H9 (cell line): ENCODE data around the gene FOXP2. TPM values are rescaled to one million over a fixed set of nuclear protein-coding genes. Genes with fewer than 3 reads are reported as not detected.

Experiments used
- DNase-seq: peaks from one replicate; pipeline ENCODE4 v3.0.0-alpha.2; 2017
- H2AFZ ChIP-seq: one replicate; pipeline ENCODE4 v1.6.1; 2013; ENCODE audit warnings: mild to moderate bottlenecking, low read length, control low read depth, moderate library complexity
- H2AK5ac ChIP-seq: 2 replicates; pipeline ENCODE4 v1.6.1; 2013; ENCODE audit warnings: low read length, control low read depth, mixed read lengths; ENCODE audit not compliant: insufficient read length
- H2BK120ac ChIP-seq: one replicate; pipeline ENCODE4 v1.6.1; 2013; ENCODE audit warnings: low read depth, mild to moderate bottlenecking, low read length, control low read depth, inconsistent platforms; ENCODE audit not compliant: poor library complexity, severe bottlenecking
- H2BK12ac ChIP-seq: 2 replicates; pipeline ENCODE4 v1.6.1; 2013; ENCODE audit warnings: low read length, control low read depth, mixed read lengths, low read depth; ENCODE audit not compliant: insufficient read length
- H2BK15ac ChIP-seq: 2 replicates; pipeline ENCODE4 v1.6.1; 2013; ENCODE audit warnings: low read depth, low read length, control low read depth
- H2BK20ac ChIP-seq: one replicate; pipeline ENCODE4 v1.6.1; 2013; ENCODE audit warnings: low read depth, mild to moderate bottlenecking, low read length, control low read depth, inconsistent platforms; ENCODE audit not compliant: poor library complexity, severe bottlenecking
- H2BK5ac ChIP-seq: 2 replicates; pipeline ENCODE4 v1.6.1; 2013; ENCODE audit warnings: low read length, control low read depth, mixed read lengths; ENCODE audit not compliant: insufficient read length
- H3K14ac ChIP-seq: 2 replicates; pipeline ENCODE4 v1.6.1; 2013; ENCODE audit warnings: low read length, control low read depth; ENCODE audit not compliant: insufficient read depth
- H3K18ac ChIP-seq: 2 replicates; pipeline ENCODE4 v1.6.1; 2013; ENCODE audit warnings: low read depth, mild to moderate bottlenecking, mixed read lengths, low read length, control low read depth; ENCODE audit not compliant: insufficient read length
- H3K23ac ChIP-seq: 2 replicates; pipeline ENCODE4 v1.6.1; 2013; ENCODE audit warnings: low read length, control low read depth, mixed read lengths, low read depth; ENCODE audit not compliant: insufficient read length
- H3K23me2 ChIP-seq: 2 replicates; pipeline ENCODE4 v1.6.1; 2013; ENCODE audit warnings: low read depth, mild to moderate bottlenecking, mixed read lengths, low read length, control low read depth; ENCODE audit not compliant: insufficient read length, poor library complexity, severe bottlenecking
- H3K27ac ChIP-seq: 2 replicates; pipeline ENCODE4 v1.5.1; 2013; ENCODE audit warnings: low read length, control low read depth, mixed read lengths, low read depth; ENCODE audit not compliant: insufficient read length
- H3K27me3 ChIP-seq: 2 replicates; pipeline ENCODE4 v1.6.1; 2013; ENCODE audit warnings: low read length, control low read depth, inconsistent platforms; ENCODE audit not compliant: insufficient read depth
- H3K4ac ChIP-seq: 2 replicates; pipeline ENCODE4 v1.6.1; 2013; ENCODE audit warnings: low read depth, mild to moderate bottlenecking, control low read depth, inconsistent platforms, low read length, moderate library complexity
- H3K4me1 ChIP-seq: 2 replicates; pipeline ENCODE4 v1.6.1; 2013; ENCODE audit warnings: low read length, control low read depth, inconsistent platforms; ENCODE audit not compliant: insufficient read depth
- H3K4me2 ChIP-seq: 2 replicates; pipeline ENCODE4 v1.6.1; 2013; ENCODE audit warnings: low read length, control low read depth, mixed read lengths; ENCODE audit not compliant: insufficient read length, insufficient read depth
- H3K56ac ChIP-seq: 2 replicates; pipeline ENCODE4 v1.6.1; 2013; ENCODE audit warnings: low read depth, mild to moderate bottlenecking, mixed read lengths, low read length, control low read depth; ENCODE audit not compliant: insufficient read length
- H3K79me1 ChIP-seq: 2 replicates; pipeline ENCODE4 v1.6.1; 2013; ENCODE audit warnings: low read depth, mild to moderate bottlenecking, moderate library complexity, low read length, control low read depth, inconsistent platforms; ENCODE audit not compliant: insufficient read depth, poor library complexity, severe bottlenecking
- H3K79me2 ChIP-seq: 2 replicates; pipeline ENCODE4 v1.6.1; 2013; ENCODE audit warnings: low read length, control low read depth, inconsistent platforms; ENCODE audit not compliant: insufficient read depth
- H3K9ac ChIP-seq: 2 replicates; pipeline ENCODE4 v1.6.1; 2013; ENCODE audit warnings: low read length, control low read depth, mixed read lengths; ENCODE audit not compliant: insufficient read length; ENCODE audit errors: extremely low read depth
- H3K9me3 ChIP-seq: one replicate; pipeline ENCODE4 v1.6.1; 2013; ENCODE audit warnings: low read depth, low read length, inconsistent platforms; ENCODE audit not compliant: control insufficient read depth
- H3T11ph ChIP-seq: one replicate; pipeline ENCODE4 v1.6.1; 2013; ENCODE audit warnings: mild to moderate bottlenecking, low read length, control low read depth, inconsistent platforms
- H4K20me1 ChIP-seq: one replicate; pipeline ENCODE4 v1.6.1; 2013; ENCODE audit not compliant: control insufficient read depth, insufficient read length, insufficient read depth
- H4K5ac ChIP-seq: 2 replicates; pipeline ENCODE4 v1.6.1; 2013; ENCODE audit warnings: low read depth, mild to moderate bottlenecking, mixed read lengths, low read length, control low read depth; ENCODE audit not compliant: insufficient read length
- H4K8ac ChIP-seq: replicated peaks from 2 replicates; pipeline ENCODE4 v1.6.1; 2013; ENCODE audit warnings: low read length, control low read depth, mixed read lengths, low read depth; ENCODE audit not compliant: insufficient read length
- H4K91ac ChIP-seq: 2 replicates; pipeline ENCODE4 v1.6.1; 2013; ENCODE audit warnings: low read depth, mild to moderate bottlenecking, moderate library complexity, mixed read lengths, low read length, control low read depth; ENCODE audit not compliant: insufficient read length
- H3K27ac Mint-ChIP-seq, 3 experiments: 2 replicates in 2 of 3; 3 replicates in 1 of 3; pipeline ENCODE4 v1.8.0; 2020 to 2021; ENCODE audit warnings: mixed read lengths in 3 of 3, mild to moderate bottlenecking in 1 of 3, moderate library complexity in 1 of 3
- H3K27me3 Mint-ChIP-seq: 2 replicates; pipeline ENCODE4 v1.8.0; 2021; ENCODE audit warnings: low read depth, mild to moderate bottlenecking, moderate library complexity, mixed read lengths
- H3K36me3 Mint-ChIP-seq, 3 experiments: 2 replicates in 2 of 3; 3 replicates in 1 of 3; pipeline ENCODE4 v1.8.0; 2020 to 2021; ENCODE audit warnings: low read depth in 3 of 3, mixed read lengths in 3 of 3; ENCODE audit not compliant: insufficient read depth in 1 of 3
- H3K4me1 Mint-ChIP-seq, 2 experiments: 2 replicates each; pipeline ENCODE4 v1.8.0; 2020; ENCODE audit warnings: mixed read lengths in 2 of 2
- H3K4me3 Mint-ChIP-seq, 2 experiments: 2 replicates in 1 of 2; 3 replicates in 1 of 2; pipeline ENCODE4 v1.8.0; 2020 to 2021; ENCODE audit warnings: mild to moderate bottlenecking in 2 of 2, mixed read lengths in 2 of 2, moderate library complexity in 1 of 2
- H3K9me3 Mint-ChIP-seq, 2 experiments: 2 replicates in 1 of 2; 3 replicates in 1 of 2; pipeline ENCODE4 v1.8.0; 2020; ENCODE audit warnings: mild to moderate bottlenecking in 2 of 2, mixed read lengths in 2 of 2, moderate library complexity in 1 of 2
- WGBS: extraction: QIAGEN DNeasy Blood & Tissue Kit; methylation state at CpG from one replicate; pipeline ENCODE4 v1.1.7; 2013; ENCODE audit warnings: missing lambda C conversion rate, low lambda C conversion rate, mixed read lengths; ENCODE audit not compliant: insufficient read length; ENCODE audit errors: extremely low coverage; 5-methylcytosine and 5-hydroxymethylcytosine counted together
- total RNA-seq: library from RNA; stranded (reverse); gene quantifications from 2 replicates; pipeline ENCODE4 v1.2.1, GENCODE V29; 2021
- TF ChIP-seq, protein P1 (sequence below): fragments of 200-600 bp; sonication (generic); conservative IDR thresholded peaks from 3 replicates; pipeline ENCODE4 v1.8.0; 2021; ENCODE audit warnings: antibody characterized with exemption, mild to moderate bottlenecking

The FOXP2 gene
- total RNA-seq, 1 experiment from 2014 or later: not detected

DNA sequence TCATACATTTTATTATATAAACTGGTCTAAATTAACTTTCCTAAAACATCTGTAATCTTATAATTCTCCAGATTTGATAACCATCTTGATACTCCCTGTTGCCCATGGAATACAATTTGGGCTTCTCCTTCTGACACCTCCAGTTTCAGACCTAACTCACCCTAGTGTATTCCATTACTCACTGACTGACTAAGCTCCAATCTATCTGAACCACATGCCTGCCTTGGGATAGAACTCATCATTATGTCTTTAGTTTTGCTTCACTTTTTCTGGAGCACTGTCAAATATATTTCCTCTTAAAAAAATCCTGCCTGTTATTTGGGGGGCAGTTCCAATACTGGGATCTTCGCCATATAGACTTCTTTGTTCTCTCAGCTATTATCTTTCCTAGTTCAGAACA lies 4.9 kb upstream of the FOXP2 start:
- TF ChIP-seq, protein P1, sequence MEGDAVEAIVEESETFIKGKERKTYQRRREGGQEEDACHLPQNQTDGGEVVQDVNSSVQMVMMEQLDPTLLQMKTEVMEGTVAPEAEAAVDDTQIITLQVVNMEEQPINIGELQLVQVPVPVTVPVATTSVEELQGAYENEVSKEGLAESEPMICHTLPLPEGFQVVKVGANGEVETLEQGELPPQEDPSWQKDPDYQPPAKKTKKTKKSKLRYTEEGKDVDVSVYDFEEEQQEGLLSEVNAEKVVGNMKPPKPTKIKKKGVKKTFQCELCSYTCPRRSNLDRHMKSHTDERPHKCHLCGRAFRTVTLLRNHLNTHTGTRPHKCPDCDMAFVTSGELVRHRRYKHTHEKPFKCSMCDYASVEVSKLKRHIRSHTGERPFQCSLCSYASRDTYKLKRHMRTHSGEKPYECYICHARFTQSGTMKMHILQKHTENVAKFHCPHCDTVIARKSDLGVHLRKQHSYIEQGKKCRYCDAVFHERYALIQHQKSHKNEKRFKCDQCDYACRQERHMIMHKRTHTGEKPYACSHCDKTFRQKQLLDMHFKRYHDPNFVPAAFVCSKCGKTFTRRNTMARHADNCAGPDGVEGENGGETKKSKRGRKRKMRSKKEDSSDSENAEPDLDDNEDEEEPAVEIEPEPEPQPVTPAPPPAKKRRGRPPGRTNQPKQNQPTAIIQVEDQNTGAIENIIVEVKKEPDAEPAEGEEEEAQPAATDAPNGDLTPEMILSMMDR: no peak

More for the DNA sequence above, 4.9 kb upstream of the FOXP2 start:
- no peaks in the 10 kb centered on the region for H3K79me2 ChIP-seq
- no peaks in the 10 kb centered on the region for H3K9me3 ChIP-seq
- no peak overlapping the region for H2BK12ac ChIP-seq
- Mint-ChIP-seq H3K27me3 (no peaks in the 10 kb centered on the region), H3K36me3 (no peaks in the 10 kb centered on the region), H3K4me1 (no peaks in the 10 kb centered on the region), H3K4me3 (no peak overlapping the region), H3K27ac (no peak overlapping the region), H3K9me3 (no peaks in the 10 kb centered on the region)
- H3T11ph ChIP-seq: no peak overlapping the region
- no peaks in the 10 kb centered on the region for H3K4me1 ChIP-seq
- H3K79me1 ChIP-seq: no peaks in the 10 kb centered on the region
- H3K4me2 ChIP-seq: no peak overlapping the region
- H4K91ac ChIP-seq: no peak overlapping the region
- WGBS: no CpG with 5 or more reads among the region's 1 CpG
- H2BK5ac ChIP-seq: no peak overlapping the region
- no peak overlapping the region for H3K14ac ChIP-seq
- no peak overlapping the region for H2AK5ac ChIP-seq
- H3K23me2 ChIP-seq: no peaks in the 10 kb centered on the region
- H3K27ac ChIP-seq: no peak overlapping the region
- no peak overlapping the region for H2BK20ac ChIP-seq
- H3K23ac ChIP-seq: no peak overlapping the region
- no peak overlapping the region for H3K18ac ChIP-seq
- H3K4ac ChIP-seq: no peak overlapping the region
- no peaks in the 10 kb centered on the region for H3K27me3 ChIP-seq
- no peak overlapping the region for H3K56ac ChIP-seq
- no peak overlapping the region for H4K5ac ChIP-seq
- H2AFZ ChIP-seq: no peak overlapping the region
- no peak overlapping the region for H3K9ac ChIP-seq
- H2BK120ac ChIP-seq: no peak overlapping the region
- H4K8ac ChIP-seq: no peak overlapping the region
- no peaks in the 10 kb centered on the region for H4K20me1 ChIP-seq
- no peak overlapping the region for H2BK15ac ChIP-seq
- no peak for DNase-seq
